CMK (cell line): ENCODE data around the gene SHC4.
A peak's percentile ranks its signal among the peaks of the same experiment; 100 is the strongest.
"Not testable (repeated sequence)": the region's sequence is repeated elsewhere in the genome, so short reads cannot be mapped to it uniquely, and the experiment has no call there.

Experiments
- DNase-seq: peaks from one replicate; pipeline ENCODE4 v3.0.0-alpha.2; 2010; ENCODE audit warnings: low read depth

Gene SHC4

DNA sequence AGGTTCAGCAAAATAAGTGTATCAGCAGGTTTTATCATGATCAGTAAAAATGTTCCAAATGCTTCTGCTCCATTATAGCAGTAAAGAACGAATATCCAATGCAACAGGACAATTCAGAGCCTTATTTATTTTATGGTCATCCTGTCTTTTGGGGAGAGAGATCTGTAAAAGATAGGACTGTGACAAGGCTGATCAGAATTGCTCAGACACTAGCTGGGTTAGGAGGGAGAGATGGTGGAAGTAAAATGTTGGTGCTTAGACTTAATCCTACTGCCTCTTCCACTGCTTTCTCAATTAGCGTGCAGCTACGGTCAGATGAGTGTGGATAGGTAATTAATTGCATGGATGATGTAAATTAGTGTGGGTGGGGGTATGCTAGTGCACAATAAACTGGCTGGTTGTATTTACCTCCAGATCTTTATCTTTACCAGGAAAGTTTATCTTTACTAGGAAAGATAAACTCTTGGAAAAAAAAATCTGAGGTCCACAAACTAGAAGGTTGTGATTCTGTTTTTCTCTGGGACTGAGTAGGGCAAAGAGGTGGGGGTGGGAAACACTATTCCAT lies 83.6 kb downstream of the SHC4 start:
- DNase-seq = no peak

DNA sequence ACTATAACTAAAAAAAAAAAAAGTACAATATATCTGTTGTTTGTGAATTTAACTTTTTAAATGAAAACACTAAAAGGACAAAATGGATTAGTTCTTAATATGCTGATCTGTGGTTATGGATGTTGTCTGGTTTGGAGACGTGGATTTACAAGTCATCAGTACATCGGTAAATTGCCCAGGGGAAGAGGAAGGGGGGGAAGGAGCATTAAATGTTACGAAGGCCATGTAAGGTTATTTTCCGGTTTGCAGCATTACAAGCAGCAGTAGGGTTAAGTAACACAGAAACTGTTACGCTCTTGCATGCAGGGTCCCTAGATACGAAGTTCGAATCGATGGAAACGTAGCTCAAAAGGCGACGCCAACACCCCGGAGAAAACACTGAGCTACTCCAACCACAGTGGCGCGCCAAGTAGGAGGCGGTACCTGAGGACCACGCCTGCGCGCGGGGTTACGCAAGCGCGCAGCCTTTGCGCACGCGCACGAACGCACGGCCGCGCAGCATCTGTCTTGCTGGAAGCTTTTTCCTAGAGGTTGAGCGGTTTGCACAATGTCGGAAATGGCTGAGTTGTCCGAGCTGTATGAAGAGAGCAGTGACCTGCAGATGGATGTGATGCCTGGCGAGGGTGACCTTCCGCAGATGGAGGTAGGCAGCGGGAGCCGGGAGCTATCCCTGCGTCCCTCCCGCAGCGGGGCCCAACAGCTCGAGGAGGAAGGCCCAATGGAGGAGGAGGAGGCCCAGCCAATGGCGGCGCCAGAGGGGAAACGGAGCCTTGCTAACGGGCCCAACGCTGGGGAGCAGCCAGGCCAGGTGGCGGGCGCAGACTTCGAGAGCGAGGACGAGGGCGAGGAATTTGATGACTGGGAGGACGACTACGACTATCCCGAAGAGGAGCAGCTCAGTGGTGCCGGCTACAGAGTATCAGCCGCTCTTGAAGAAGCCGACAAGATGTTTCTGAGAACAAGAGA lies 85.8 kb downstream of the SHC4 start, which contains the start of gene EID1:
TSS of gene EID1 (plus strand) at position 505 of the 966 bp plus-strand sequence. CDS start at position 548, 43 bp downstream.
- peak; percentile 88 for DNase-seq

DNA sequence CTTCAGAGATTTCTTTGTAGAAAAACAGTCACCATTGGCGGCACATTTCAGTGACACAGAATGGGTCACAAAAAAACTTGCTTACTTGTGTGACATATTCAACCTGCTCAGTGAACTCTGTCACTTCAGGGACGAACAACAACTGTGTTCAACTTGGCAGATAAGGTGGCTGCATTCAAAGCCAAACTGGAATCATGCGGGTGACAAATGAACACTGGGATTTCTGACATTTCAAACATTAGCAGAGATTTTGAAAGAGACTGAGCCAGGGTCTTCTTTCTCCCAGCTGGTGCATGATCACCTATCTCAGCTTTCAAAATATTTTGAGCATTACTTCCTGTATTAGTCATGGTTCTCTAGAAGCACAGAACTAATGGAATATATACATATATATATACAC lies 87.7 kb downstream of the SHC4 start:
- no peak for DNase-seq

DNA sequence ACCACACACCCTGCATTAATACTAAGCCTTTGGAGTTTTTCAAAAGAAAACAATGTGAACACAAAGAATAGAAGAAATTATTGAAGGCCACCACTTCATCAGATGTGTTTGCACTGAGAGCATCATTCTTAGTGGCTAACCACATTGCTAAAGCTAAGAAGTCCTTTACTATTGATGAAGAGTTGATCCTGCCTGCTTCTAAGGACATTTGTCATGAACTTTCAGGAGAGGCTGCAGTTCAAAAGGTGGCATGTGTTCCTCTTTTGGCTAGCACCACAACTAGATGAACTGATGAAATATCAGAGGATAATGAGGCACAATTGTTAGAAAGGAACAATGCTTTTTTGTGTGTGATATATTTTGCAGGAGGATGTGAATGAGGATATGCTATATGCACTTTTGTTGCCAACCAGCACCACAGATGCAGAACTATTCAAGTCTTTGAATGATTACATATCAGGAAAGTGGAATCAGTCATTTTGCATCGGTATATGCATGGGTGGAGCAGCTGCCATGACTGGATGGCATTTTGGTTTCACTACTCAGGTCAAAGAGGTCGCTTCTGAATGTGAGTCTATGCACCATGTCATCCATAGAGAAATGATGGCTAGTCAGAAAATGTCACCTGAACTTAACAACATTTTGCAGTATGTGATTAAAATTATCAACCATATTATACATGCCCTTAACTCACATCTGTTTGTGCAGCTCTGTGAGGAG lies 88.3 kb downstream of the SHC4 start:
- no peak for DNase-seq

DNA sequence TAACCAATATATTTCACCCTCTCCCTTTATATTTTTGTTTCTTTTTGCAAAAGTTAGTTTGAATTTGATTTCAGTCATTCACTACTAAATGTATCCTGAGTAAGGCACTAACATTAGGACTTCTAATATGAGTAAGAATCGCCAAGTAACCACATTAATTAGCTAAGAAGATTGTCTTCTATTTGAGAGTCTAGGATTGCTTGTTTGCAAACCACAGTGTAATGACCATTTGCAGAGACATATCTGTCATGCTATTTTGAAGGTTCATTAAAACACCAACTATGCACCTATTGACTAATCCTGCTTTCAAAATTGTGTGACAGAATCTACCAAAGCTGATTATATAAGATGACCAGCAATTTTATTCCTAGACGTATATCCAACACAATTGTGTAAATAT lies 91.1 kb downstream of the SHC4 start:
- no peak for DNase-seq

DNA sequence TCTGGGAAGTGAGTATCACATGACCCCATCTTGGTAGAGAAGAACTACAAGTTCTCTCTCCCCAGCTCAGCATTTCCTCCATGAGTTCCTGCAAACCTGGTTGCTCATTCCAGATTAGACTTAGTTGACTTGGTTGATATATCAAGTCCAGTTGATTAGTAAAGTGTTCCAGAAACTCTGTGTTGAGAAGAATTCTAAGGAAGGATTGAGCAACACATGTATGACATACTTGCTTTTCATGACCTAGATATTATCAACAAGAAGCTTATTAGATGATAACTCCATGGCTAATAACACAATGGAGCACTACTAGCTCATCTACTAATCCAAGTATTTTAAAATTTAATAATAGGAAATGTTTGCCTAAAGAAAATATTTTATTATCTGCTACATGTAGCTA lies 92.2 kb downstream of the SHC4 start:
- DNase-seq = no peak

DNA sequence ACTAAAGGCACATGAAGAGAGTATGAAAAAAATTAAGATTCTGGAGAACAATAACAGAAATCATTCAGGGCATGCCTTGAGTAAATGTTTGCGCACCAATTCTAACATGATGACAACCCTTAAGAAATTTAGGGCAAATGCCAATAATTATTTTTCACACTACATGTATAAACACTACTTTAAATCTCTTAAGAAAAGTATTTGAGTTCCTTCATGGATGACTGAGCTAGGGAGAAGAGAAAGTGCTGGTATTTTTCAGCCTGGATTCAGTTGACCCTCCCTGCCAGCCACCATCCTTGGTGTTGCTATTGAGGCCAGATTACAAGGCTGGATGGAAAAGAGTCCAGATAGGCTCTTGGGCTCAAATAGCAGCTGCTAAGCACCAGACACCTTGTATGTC lies 93.8 kb downstream of the SHC4 start:
- no peak for DNase-seq

DNA sequence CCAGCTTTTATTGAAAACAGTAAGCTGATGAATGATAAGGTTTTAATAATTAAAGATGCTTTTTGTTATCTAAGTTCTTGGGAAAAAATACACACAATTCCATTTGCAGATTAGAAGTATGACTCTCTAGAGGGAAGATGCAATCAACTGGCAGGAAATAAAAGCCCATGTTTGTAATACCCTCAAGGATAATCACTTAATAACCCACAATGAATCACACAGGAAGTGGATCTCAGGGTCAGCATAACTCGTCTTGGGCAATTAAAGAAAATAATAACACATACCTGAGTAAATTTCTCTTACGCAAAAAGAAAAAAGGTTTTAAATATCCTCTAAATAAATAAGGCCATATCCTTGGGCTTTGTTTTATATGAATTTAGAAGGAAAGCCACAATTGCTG lies 95.2 kb downstream of the SHC4 start:
- no peak for DNase-seq

DNA sequence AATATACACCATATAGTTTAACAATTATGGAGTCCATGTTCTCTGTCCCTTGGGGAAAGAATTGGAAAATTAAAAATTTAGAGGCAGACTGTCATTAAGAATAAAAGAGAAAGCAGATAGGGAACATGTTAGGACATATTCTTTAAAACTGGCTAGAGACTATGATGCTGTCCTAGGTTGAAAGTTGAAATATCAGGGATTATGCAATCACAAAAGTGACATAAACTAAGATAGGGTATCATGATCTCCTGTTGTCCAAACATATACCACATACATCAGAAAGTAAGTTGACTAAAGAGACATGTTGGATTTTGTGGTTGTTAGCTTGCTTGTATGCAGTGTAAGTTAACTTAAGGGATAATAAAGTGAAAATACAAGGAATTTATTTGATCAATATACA lies 95.7 kb downstream of the SHC4 start:
- no peak for DNase-seq

DNA sequence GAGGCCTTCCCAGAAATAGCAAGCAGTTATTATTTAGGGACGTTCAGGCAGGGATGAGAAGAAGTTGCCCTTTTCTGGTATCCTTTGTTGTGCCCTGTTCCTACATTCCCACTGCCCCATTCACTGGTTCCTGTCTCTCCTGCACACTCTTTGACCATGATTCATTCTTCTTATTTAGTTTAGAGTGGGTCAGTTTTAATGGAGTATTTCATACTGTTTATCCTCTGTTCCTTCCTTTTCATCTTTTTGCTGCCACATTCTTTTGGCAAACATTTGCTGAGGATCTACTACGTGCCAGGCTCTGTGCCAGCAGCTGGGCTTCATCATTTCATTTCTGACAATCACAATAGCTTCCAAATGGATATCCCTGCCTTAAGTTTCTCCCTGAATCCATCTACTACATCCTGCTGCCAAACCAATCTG lies 97.6 kb downstream of the SHC4 start:
- no peak for DNase-seq

DNA sequence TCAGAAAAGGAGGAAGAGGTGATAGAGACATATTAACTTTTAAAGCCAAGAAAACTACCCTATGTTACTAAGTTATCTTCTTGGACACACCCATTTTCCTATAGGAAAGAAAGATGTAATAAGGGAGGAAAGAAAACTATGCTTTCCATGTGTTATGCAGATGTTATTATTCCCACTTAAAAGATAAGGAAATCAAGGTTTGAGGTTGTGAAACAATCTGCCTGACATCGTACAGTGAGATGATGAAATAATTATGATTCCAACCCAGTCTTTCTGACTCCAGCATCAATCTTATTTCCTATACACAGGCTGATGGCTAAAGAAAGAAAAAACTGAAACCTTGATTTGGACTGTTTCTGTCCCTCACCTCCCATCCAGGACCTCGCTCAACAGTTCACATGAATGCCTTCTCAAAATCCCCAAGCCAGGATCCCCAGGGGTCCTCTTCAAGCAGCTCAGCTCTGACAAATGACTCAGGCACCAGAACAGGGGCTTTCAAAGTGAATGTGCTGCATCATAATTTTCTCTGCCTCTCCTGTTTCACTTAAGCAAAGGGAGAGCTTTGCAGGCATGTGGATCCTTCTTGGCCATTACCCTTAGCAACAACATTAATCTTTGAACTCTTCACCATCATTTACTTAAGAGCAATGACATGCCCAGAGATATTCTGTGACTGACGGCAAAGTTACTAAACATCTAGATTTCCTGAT lies 98.2 kb downstream of the SHC4 start:
- no peak for DNase-seq

DNA sequence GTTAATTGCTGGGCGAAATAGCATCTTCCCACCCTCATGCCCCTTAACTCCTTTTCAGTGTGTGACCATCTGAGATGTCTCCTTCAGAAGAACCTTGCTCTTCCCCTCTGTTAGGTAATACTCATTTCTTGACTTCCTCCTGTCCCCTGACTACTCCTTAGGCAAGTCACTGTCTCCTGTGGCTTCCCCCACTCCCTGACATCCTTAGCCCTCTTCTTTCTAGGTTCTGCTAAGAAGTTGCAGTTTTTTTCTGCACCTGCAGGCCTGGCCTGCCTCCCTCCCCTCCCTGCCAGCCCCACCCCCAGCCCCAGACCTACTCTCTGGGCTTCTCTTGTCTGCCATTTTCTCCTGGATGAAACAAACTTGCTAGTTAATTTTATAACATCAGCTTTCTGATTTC lies 101.0 kb downstream of the SHC4 start:
- no peak for DNase-seq

DNA sequence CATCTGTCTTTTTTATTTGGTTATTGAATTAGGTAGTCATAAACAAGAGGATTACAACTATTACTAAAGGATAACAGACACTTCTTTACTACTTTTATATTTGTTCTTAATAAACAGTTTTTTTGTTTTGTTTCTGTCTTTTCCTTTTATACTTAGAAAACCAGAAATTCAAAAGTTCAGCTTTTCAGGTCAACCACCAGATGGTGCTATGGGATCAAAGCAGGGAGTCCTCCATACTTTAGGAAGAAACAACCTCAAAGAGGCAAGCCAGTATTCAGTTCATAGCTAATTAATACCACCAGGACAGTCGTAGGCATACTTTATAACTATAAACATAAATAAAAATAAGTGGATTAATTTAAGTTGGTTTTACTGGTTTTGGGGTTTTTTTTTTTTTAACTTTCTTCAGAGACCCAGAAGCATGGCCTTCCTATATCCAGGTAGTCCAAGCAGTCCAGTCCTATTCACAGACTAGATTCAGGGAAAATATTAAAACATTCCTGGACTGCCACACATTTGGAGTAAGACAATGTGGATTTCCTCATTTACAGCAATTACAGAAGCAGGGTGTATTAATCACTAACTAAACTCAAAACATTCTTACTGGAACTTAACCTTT lies 101.8 kb downstream of the SHC4 start:
- no peak for DNase-seq

DNA sequence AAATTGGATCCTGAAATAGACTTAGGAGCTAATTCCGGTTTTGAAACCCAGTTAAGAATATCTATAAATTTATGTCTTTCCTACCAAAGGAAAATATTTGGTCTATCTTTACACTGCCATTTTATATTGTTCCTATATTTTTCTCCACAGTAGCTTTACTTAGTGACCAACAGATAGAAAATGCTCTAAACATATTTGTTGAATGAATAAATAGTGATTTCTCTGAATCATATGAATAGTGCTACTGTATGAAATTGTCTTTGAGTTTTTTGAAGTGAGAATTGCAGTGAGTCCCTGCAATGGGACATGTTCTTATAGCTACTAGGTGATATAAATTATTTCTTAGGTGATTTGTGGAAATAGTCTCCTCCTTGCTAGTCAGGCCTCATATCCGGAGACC lies 104.3 kb downstream of the SHC4 start:
- DNase-seq = no peak

DNA sequence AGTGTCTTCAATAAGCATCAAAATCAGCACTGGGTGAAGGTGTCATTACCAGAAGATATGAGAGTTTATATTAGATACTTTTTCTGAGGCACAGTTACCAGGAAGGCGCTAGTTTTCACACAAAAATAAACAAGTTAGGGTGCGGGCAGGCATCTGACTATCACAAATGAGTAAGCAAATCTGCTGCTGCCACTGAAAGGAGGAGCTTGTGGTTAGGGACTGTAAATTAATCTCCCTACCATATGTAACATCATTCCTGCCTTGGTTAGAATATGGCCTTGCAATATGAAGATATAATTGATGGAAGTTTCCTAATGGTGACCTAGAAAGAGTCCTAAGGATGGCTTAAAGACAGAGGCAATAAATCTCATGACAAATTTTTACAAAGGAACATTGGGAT lies 105.3 kb downstream of the SHC4 start:
- peak; percentile 25 for DNase-seq

DNA sequence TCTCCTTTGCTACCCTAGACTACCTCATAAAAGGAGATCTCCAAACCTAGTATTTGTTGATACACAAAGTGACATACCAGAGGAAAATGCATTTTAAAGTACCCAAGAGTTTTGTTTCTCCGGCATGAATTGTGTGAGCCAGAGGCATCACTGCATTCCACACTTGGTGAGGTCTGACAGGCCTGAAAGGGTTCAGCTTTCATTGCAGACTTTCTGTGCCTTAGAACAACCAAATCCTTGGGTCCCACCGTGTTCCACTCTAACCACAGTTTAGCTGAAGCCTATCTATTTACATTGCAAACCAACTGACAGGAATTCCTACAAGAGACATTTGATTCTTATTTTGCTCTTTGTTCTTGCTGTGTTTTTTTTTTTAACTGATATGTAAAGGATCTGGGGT lies 106.8 kb downstream of the SHC4 start:
- no peak for DNase-seq

DNA sequence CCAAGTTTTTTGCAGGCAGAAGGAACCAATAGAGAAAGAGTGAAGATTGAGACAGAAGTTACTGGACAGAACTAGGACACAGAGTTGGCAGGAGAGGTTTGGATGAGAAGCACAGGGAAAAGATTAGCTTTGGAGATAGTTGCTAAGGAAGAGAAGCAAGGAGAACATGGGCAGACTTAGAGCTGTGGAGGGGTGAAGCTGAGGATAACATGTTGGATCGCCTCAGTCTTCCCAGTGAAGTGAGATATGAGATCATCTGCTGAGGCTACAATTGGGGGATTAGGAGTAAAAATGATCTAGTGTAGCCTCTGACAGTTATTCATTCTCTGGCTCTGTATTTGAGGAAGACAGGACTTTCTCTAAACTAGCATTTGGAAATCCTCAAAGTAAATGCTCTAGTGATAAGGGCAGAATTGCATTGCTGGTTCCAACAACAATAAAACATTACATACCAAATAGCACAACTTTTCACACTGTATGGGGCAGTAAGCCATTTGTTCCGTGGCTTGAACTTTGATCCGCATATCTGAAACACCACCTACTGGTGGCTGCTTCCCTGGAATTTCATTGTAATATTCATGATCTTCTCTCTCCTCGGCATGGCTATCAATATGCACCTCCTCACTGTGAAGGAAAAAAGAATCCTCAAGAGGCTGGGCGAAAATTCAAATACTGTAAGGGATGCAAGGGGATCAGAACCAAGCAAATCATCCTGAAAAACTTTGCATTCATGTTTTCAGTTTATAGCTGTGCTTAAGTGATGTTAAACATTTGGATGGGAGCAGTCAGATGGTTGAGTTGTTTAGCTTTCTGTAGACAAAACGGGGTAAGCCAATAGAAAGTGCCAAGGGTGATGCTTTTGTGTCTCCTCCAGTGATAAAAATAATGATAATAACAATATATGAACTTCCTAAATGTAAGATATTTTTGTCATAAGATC lies 107.9 kb downstream of the SHC4 start:
- no peak for DNase-seq

DNA sequence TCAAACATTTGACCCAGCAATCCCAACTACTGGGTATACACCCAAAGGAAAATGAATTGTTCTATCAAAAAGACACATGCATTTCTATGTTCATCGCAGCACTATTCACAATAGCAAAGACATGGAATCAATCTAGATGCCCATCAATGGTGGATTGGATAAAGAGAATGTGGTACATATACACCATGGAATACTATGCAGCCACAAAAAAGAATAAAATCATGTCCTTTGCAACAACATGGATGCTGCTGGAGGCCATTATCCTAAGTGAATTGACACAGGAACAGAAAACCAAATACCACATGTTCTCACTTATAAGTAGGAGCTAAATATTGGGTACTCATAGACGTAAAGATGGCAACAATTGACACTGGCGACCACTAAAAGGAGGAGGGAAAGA lies 109.3 kb downstream of the SHC4 start:
- DNase-seq = not testable (repeated sequence)

DNA sequence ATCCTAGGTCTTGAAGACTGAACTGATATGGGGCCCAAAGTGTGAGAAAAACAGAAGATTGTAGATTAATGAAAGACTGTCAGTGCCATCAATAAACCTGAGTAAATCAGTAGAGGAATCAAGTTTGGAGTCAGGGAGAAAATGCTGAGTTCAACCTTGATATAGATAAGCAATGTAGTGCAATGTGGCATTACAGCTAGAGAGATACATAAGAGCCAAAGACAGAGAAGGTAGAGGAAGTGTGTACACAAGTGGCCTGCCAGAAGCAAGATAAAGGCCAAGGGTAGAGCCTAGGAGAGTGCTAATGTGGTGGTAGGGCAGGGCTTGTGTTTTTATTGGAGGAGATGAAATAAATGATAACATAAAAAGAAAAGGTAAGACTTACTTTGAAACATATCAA lies 111.8 kb downstream of the SHC4 start:
- peak; percentile 40 for DNase-seq

DNA sequence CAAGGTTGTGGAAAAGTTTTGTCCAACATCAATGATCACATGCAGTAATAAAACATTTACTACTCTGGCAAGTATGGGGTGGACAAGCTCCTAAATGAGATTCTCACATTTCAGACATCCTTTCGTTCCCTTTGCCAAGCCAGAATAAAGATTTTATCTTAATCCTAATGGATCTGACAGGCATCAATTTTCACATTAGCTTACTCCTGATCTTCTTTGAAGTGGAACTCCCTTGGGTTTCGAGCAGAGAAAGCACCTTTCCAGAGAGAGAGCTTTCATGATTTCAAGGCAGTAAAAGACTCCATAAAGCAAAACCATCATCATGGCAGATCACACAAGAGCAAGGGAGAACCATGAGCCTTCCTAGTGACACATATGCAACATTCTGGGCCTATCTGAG lies 113.1 kb downstream of the SHC4 start:
- no peak for DNase-seq

DNA sequence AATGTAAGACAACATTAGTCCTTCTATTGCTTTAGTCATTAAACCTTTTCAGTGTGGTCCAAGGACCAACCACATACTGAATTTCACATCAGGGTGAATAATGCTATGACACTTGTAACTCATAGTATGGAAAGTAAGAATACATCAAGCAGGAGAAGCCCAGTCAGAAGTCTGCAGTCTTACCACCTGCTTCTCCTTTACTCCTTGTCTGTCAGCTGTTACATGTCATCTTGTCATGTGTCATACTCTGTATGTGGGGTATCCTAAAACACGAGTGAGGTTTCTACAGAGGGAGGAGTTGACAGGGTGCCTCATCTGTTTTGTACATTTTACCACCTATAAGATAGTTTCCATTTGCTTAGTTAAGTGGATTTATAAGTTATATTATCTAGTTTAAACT lies 118.6 kb downstream of the SHC4 start:
- DNase-seq = no peak
